CD14-positive monocyte (primary cell): Measurements from ENCODE around the gene POLG. TPM values are rescaled to one million over a fixed set of nuclear protein-coding genes. Genes with fewer than 3 reads are reported as not detected.

ENCODE experiments used
- DNase-seq, 3 donors: peaks; one replicate each; pipeline ENCODE4 v3.0.0-alpha.2; 2011 to 2022
- H2AFZ ChIP-seq: 2 replicates; pipeline ENCODE4 v1.6.0; 2012; ENCODE audit warnings: mild to moderate bottlenecking, low read depth, low read length, inconsistent platforms; ENCODE audit not compliant: insufficient read depth, poor library complexity, severe bottlenecking
- H3K27ac ChIP-seq, 2 donors: 1 replicate in 1 of 2; 2 replicates in 1 of 2; pipeline ENCODE4 v1.5.1; 2012 to 2013; ENCODE audit warnings: low read length in 2 of 2, control low read depth in 1 of 2, inconsistent platforms in 1 of 2, low read depth in 1 of 2, mild to moderate bottlenecking in 1 of 2
- H3K27me3 ChIP-seq, 2 donors: one replicate each; pipeline versions ENCODE4 v1.6.0 to v1.6.1; 2011 to 2013; ENCODE audit warnings: low read length in 2 of 2; ENCODE audit not compliant: control insufficient read depth in 2 of 2, insufficient read depth in 2 of 2
- H3K36me3 ChIP-seq, 2 donors: replicated peaks in 1 of 2; 1 replicate in 1 of 2; 2 replicates in 1 of 2; pipeline versions ENCODE4 v1.5.1 to v1.6.1; 2012 to 2013; ENCODE audit warnings: low read length in 2 of 2, control low read depth in 1 of 2, inconsistent platforms in 1 of 2, mild to moderate bottlenecking in 1 of 2; ENCODE audit not compliant: insufficient read depth in 2 of 2, control insufficient read depth in 1 of 2
- H3K4me1 ChIP-seq, 2 donors: 1 replicate in 1 of 2; 2 replicates in 1 of 2; pipeline versions ENCODE4 v1.5.1 to v1.6.1; 2012 to 2013; ENCODE audit warnings: low read length in 2 of 2, control low read depth in 1 of 2, inconsistent platforms in 1 of 2, mild to moderate bottlenecking in 1 of 2, moderate library complexity in 1 of 2; ENCODE audit not compliant: insufficient read depth in 2 of 2, control insufficient read depth in 1 of 2
- H3K4me2 ChIP-seq: replicated peaks from 2 replicates; pipeline ENCODE3; 2012; ENCODE audit warnings: low read length, moderate library complexity, mild to moderate bottlenecking; ENCODE audit not compliant: poor library complexity, severe bottlenecking; ENCODE audit errors: extremely low read depth
- H3K4me3 ChIP-seq, 3 experiments: fragments of 200-600 bp in 1 of 3; sonication (generic) in 1 of 3; replicated peaks in 1 of 3; 1 replicate in 2 of 3; 2 replicates in 1 of 3; pipeline ENCODE4 v1.5.1; 2011 to 2013; ENCODE audit warnings: low read length in 3 of 3, mild to moderate bottlenecking in 3 of 3, control low read depth in 2 of 3, low read depth in 2 of 3, inconsistent platforms in 1 of 3, moderate library complexity in 1 of 3
- H3K79me2 ChIP-seq: 2 replicates; pipeline ENCODE4 v1.6.0; 2012; ENCODE audit warnings: mild to moderate bottlenecking, control low read depth, inconsistent platforms, low read length, moderate library complexity; ENCODE audit not compliant: insufficient read depth
- H3K9ac ChIP-seq: 2 replicates; pipeline ENCODE4 v1.6.0; 2017; ENCODE audit warnings: low read length, mild to moderate bottlenecking; ENCODE audit not compliant: insufficient read depth, poor library complexity, severe bottlenecking
- H3K9me3 ChIP-seq, 2 donors: replicated peaks in 1 of 2; 1 replicate in 1 of 2; 2 replicates in 1 of 2; pipeline versions ENCODE4 v1.5.1 to v1.6.1; 2012 to 2013; ENCODE audit warnings: low read length in 2 of 2, control low read depth in 1 of 2; ENCODE audit not compliant: control insufficient read depth in 1 of 2, insufficient read depth in 1 of 2
- H4K20me1 ChIP-seq: 2 replicates; pipeline ENCODE4 v1.6.0; 2012; ENCODE audit warnings: mild to moderate bottlenecking, low read length, control low read depth, moderate library complexity; ENCODE audit not compliant: insufficient read depth
- H3K27ac Mint-ChIP-seq, 7 donors: one replicate each; pipeline ENCODE4 v1.8.0; 2020; ENCODE audit warnings: mild to moderate bottlenecking in 7 of 7, mixed read lengths in 7 of 7, moderate library complexity in 6 of 7, inconsistent platforms in 2 of 7
- H3K27me3 Mint-ChIP-seq, 3 donors: one replicate each; pipeline ENCODE4 v1.8.0; 2021 to 2022; ENCODE audit warnings: low read depth in 3 of 3, mild to moderate bottlenecking in 3 of 3, mixed read lengths in 3 of 3, moderate library complexity in 3 of 3, inconsistent platforms in 1 of 3
- H3K36me3 Mint-ChIP-seq, 2 donors: one replicate each; pipeline ENCODE4 v1.8.0; 2020; ENCODE audit warnings: mixed read lengths in 2 of 2, inconsistent platforms in 1 of 2, mild to moderate bottlenecking in 1 of 2
- H3K4me1 Mint-ChIP-seq: one replicate; pipeline ENCODE4 v1.8.0; 2020; ENCODE audit warnings: mild to moderate bottlenecking, mixed read lengths
- H3K4me3 Mint-ChIP-seq, 2 donors: one replicate each; pipeline ENCODE4 v1.8.0; 2020; ENCODE audit warnings: mild to moderate bottlenecking in 2 of 2, mixed read lengths in 2 of 2, moderate library complexity in 1 of 2
- H3K9me3 Mint-ChIP-seq, 7 donors: one replicate each; pipeline ENCODE4 v1.8.0; 2020 to 2022; ENCODE audit warnings: mixed read lengths in 7 of 7, mild to moderate bottlenecking in 6 of 7, moderate library complexity in 6 of 7, inconsistent platforms in 2 of 7
- WGBS: methylation state at CpG from one replicate; pipeline ENCODE4 v1.1.5; 2013; ENCODE audit warnings: missing lambda C conversion rate; ENCODE audit not compliant: insufficient coverage; 5-methylcytosine and 5-hydroxymethylcytosine counted together
- intact Hi-C, 2 donors: fragments of 100-400 bp; cut with micrococcal nuclease; formaldehyde crosslinking; loops; one replicate each; pipeline versions ENCODE4 v1.15.0 to v1.15.1; 2023
- polyA plus RNA-seq, 3 donors: library from polyadenylated mRNA; depleted of rRNA in 1 of 3; unstranded in 2 of 3; stranded (reverse) in 1 of 3; fragments of 300-500 nt in 2 of 3; fragments of >200 nt in 1 of 3; fragmentation: Illumina TruSeq in 2 of 3; gene quantifications; 1 replicate in 2 of 3; 2 replicates in 1 of 3; pipeline ENCODE4 v1.2.3, GENCODE V29; 2012 to 2021
- TF ChIP-seq, protein P1 (sequence below): fragments of 200-600 bp; IDR thresholded peaks from one replicate; pipeline ENCODE4 v1.8.0; 2022; ENCODE audit warnings: antibody characterized with exemption, mild to moderate bottlenecking

POLG gene
- polyA plus RNA-seq, 3 donors: 19.2 to 66.7 (median 21.6) TPM

GRCh38 chr15:89352476-89352875 lies 17.9 kb upstream of the POLG start:
- Histone ChIP-seq H3K9ac (no peak overlapping the region), H3K9me3 (no peaks in the 10 kb centered on the region), H3K4me3 (no peak overlapping the region), H3K79me2 (no peaks in the 10 kb centered on the region), H3K27ac (no peak overlapping the region), H3K36me3 (no peaks in the 10 kb centered on the region), H4K20me1 (no peaks in the 10 kb centered on the region), H3K27me3 (peaks cover 8 to 48% of the 10 kb centered on the region in 2 donors), H3K4me1 (no peaks in the 10 kb centered on the region), H3K4me2 (no peak overlapping the region), H2AFZ (no peak overlapping the region)
- Mint-ChIP-seq H3K4me3 (no peak overlapping the region), H3K4me1 (no peaks in the 10 kb centered on the region), H3K9me3 (peaks cover 0 to 2% (median 0%) of the 10 kb centered on the region in 7 donors), H3K27me3 (peaks cover 39 to 57% (median 41%) of the 10 kb centered on the region in 3 donors), H3K27ac (no peak overlapping the region), H3K36me3 (peaks cover 0 to 2% of the 10 kb centered on the region in 2 donors)
- intact Hi-C loops: loop anchor here in 1 of 2 donors (10.0 kb wide), 1 partner anchor 202 kb away; no protein-coding TSS in a partner anchor
- no peak for DNase-seq
- TF ChIP-seq, protein P1, sequence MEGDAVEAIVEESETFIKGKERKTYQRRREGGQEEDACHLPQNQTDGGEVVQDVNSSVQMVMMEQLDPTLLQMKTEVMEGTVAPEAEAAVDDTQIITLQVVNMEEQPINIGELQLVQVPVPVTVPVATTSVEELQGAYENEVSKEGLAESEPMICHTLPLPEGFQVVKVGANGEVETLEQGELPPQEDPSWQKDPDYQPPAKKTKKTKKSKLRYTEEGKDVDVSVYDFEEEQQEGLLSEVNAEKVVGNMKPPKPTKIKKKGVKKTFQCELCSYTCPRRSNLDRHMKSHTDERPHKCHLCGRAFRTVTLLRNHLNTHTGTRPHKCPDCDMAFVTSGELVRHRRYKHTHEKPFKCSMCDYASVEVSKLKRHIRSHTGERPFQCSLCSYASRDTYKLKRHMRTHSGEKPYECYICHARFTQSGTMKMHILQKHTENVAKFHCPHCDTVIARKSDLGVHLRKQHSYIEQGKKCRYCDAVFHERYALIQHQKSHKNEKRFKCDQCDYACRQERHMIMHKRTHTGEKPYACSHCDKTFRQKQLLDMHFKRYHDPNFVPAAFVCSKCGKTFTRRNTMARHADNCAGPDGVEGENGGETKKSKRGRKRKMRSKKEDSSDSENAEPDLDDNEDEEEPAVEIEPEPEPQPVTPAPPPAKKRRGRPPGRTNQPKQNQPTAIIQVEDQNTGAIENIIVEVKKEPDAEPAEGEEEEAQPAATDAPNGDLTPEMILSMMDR: no peak
- WGBS: 80% methylated on average over 3 of the region's 4 CpGs

DNA sequence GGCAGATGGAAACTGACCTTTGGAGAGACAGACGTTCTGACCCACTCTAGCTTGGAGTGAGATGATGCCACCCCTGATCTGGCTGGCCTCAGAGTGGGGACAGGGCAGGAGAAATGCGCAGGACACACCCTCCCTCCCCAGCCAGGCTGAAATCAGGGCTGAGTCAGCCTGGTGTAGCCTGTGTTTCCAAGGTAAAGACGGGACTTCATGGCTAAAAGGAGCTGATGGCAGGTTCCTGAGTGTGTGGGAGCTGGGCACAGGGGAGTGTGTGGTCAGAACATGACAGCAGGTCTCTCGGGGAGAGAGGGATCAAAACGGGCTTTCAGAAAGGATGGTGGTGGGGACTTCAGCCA lies 14.6 kb upstream of the POLG start:
- TF ChIP-seq, protein P1: no peak
- Histone ChIP-seq H4K20me1 (no peaks in the 10 kb centered on the region), H3K9ac (no peak overlapping the region), H3K4me3 (no peak overlapping the region), H3K79me2 (no peaks in the 10 kb centered on the region), H3K4me1 (peaks cover 0 to 6% of the 10 kb centered on the region in 2 donors), H3K9me3 (no peaks in the 10 kb centered on the region), H3K4me2 (no peak overlapping the region), H3K27me3 (peaks cover 0 to 25% of the 10 kb centered on the region in 2 donors), H2AFZ (no peak overlapping the region), H3K36me3 (no peaks in the 10 kb centered on the region), H3K27ac (no peak overlapping the region)
- Mint-ChIP-seq H3K4me1 (peaks cover 2% of the 10 kb centered on the region), H3K4me3 (no peak overlapping the region), H3K27ac (no peak overlapping the region), H3K9me3 (peaks cover 0 to 3% (median 0%) of the 10 kb centered on the region in 7 donors), H3K36me3 (no peaks in the 10 kb centered on the region), H3K27me3 (peaks cover 17 to 53% (median 24%) of the 10 kb centered on the region in 3 donors)
- intact Hi-C loops: no loop called here
- DNase-seq: no peak
- WGBS: 100% methylated on average over 1 of the region's 5 CpGs
